Loucy (cell line): ENCODE data around the gene TBC1D8.

ENCODE experiments used
- H2AFZ ChIP-seq: fragments of 200-600 bp; sonication (generic); 2 replicates; pipeline ENCODE4 v1.6.0; 2016; ENCODE audit warnings: antibody characterized with exemption, mild to moderate bottlenecking, low read length, moderate library complexity
- H3F3A ChIP-seq: fragments of 200-600 bp; 2 replicates; pipeline ENCODE4 v1.6.0; 2016; ENCODE audit warnings: antibody characterized with exemption, low read depth, mild to moderate bottlenecking
- H3K27me3 ChIP-seq: fragments of 200-600 bp; sonication (generic); 2 replicates; pipeline ENCODE4 v1.6.1; 2014; ENCODE audit warnings: low read length, mild to moderate bottlenecking; ENCODE audit not compliant: insufficient read depth, poor library complexity, severe bottlenecking
- H3K36me3 ChIP-seq: fragments of 200-600 bp; sonication (generic); 2 replicates; pipeline ENCODE4 v1.6.1; 2016; ENCODE audit warnings: low read length; ENCODE audit not compliant: insufficient read depth
- H3K4me1 ChIP-seq: fragments of 200-600 bp; sonication (generic); 2 replicates; pipeline ENCODE4 v1.5.1; 2014; ENCODE audit warnings: low read length, mild to moderate bottlenecking; ENCODE audit not compliant: insufficient read depth, poor library complexity, severe bottlenecking
- H3K4me2 ChIP-seq: fragments of 200-600 bp; sonication (generic); 2 replicates; pipeline ENCODE4 v1.6.0; 2014; ENCODE audit warnings: antibody characterized with exemption, low read length, low read depth, mild to moderate bottlenecking; ENCODE audit not compliant: poor library complexity, severe bottlenecking
- H3K4me3 ChIP-seq: fragments of 200-600 bp; sonication (generic); 2 replicates; pipeline ENCODE4 v1.5.1; 2014; ENCODE audit warnings: low read length, mild to moderate bottlenecking, mixed read lengths; ENCODE audit not compliant: poor library complexity, severe bottlenecking
- H3K79me2 ChIP-seq: fragments of 200-600 bp; sonication (generic); 2 replicates; pipeline ENCODE4 v1.6.1; 2014; ENCODE audit warnings: low read length; ENCODE audit not compliant: insufficient read depth
- H3K9ac ChIP-seq: fragments of 200-600 bp; sonication (generic); 2 replicates; pipeline ENCODE4 v1.6.0; 2014; ENCODE audit warnings: mild to moderate bottlenecking, low read depth, low read length, moderate library complexity; ENCODE audit not compliant: poor library complexity, severe bottlenecking
- H3K9me2 ChIP-seq: fragments of 200-600 bp; sonication (generic); replicated peaks from 2 replicates; pipeline ENCODE4 v1.6.1; 2016; ENCODE audit warnings: low read depth, low read length, mixed read lengths
- H3K9me3 ChIP-seq: fragments of 200-600 bp; sonication (generic); 2 replicates; pipeline ENCODE4 v1.6.1; 2014; ENCODE audit warnings: mild to moderate bottlenecking, antibody characterized with exemption, low read length, low read depth; ENCODE audit not compliant: insufficient read depth
- H4K20me1 ChIP-seq: fragments of 200-600 bp; sonication (generic); 2 replicates; pipeline ENCODE4 v1.6.0; 2014; ENCODE audit warnings: antibody characterized with exemption, low read length, mild to moderate bottlenecking; ENCODE audit not compliant: insufficient read depth, poor library complexity, severe bottlenecking
- CTCF ChIP-seq: fragments of 200-600 bp; sonication (generic); conservative IDR thresholded peaks from 2 replicates; pipeline ENCODE4 v1.5.1; 2014; ENCODE audit warnings: mild to moderate bottlenecking, antibody characterized with exemption, low read length
- EZH2phosphoT487 ChIP-seq: fragments of 200-600 bp; IDR thresholded peaks from 2 replicates; pipeline ENCODE4 v1.6.1; 2018; ENCODE audit warnings: antibody characterized with exemption, mild to moderate bottlenecking, moderate library complexity, borderline replicate concordance

Gene TBC1D8

GRCh38 chr2:101193033-101193626 is 41.9 kb upstream of the TBC1D8 start:
- Histone ChIP-seq H3K9me3 (no peaks in the 10 kb centered on the region; the same call in 1 of the 2 replicates), H3K4me1 (no peaks in the 10 kb centered on the region), H3K36me3 (no peaks in the 10 kb centered on the region), H3K4me3 (no peak overlapping the region), H2AFZ (no peak overlapping the region), H3K9ac (no peak overlapping the region), H3K27me3 (no peaks in the 10 kb centered on the region), H3K4me2 (no peak overlapping the region), H3F3A (no peaks in the 10 kb centered on the region), H3K79me2 (no peaks in the 10 kb centered on the region), H4K20me1 (no peaks in the 10 kb centered on the region), H3K9me2 (no peaks in the 10 kb centered on the region)
- no peak for TF ChIP-seq EZH2phosphoT487
- TF ChIP-seq CTCF, result no peak

- no peaks in the 10 kb centered on the region for H4K20me1 ChIP-seq
- no peaks in the 10 kb centered on the region for H3K4me1 ChIP-seq
- no peaks in the 10 kb centered on the region for H3K36me3 ChIP-seq
- H2AFZ ChIP-seq, result no peak overlapping the region
- no peaks in the 10 kb centered on the region for H3K27me3 ChIP-seq
- H3K79me2 ChIP-seq, result no peaks in the 10 kb centered on the region
- H3K9ac ChIP-seq, result no peak overlapping the region
- TF ChIP-seq CTCF (no peak), EZH2phosphoT487 (no peak)
- H3K9me3 ChIP-seq, result no peaks in the 10 kb centered on the region; the same call in 1 of the 2 replicates
- no peaks in the 10 kb centered on the region for H3K9me2 ChIP-seq
- no peaks in the 10 kb centered on the region for H3F3A ChIP-seq
- no peak overlapping the region for H3K4me2 ChIP-seq
- no peak overlapping the region for H3K4me3 ChIP-seq
These were observed 39.8 kb upstream of the TBC1D8 start for GRCh38 chr2:101190747-101191516.

DNA sequence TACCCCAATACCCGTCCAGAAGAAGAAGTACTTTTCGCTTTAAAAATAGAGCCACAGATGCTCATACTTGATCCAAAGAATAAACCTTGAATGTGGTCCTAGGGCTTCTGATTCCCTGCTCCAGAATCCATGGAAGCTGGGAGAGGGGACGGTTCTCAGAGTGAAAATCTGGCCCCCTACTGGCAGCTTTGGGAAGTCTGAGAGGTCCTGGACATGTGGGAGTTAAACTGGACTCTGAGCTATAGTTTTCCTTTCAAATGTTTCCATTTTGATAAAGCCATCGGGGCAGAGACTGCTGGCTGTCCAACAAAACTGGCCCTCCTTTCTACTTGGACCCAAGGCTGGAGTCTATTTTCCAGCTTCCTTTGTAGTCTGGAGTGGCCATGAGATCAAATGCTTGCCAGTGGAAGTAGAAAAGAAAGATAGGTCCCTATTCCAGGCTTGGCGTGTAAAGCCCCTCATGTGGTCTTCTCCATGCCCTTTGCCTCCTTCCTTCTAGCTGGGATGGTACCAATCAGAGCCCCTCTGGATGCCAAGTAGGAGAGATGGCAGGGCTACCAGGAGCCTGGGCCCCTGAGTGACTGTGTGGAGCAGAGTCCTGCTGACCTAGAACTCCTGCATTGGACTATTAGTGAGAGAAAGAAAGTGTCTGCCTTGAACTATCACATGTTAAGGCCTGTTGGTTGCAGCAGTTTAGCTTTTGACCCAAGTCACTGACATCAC is 37.7 kb upstream of the TBC1D8 start:
- Histone ChIP-seq H3K36me3 (no peaks in the 10 kb centered on the region), H3K4me3 (no peak overlapping the region), H3K4me2 (no peak overlapping the region), H3K79me2 (no peaks in the 10 kb centered on the region), H3K9me2 (no peaks in the 10 kb centered on the region), H3F3A (no peaks in the 10 kb centered on the region), H3K9me3 (no peaks in the 10 kb centered on the region; the same call in 1 of the 2 replicates), H4K20me1 (no peaks in the 10 kb centered on the region), H2AFZ (no peak overlapping the region), H3K9ac (no peak overlapping the region), H3K27me3 (no peaks in the 10 kb centered on the region), H3K4me1 (no peaks in the 10 kb centered on the region)
- TF ChIP-seq CTCF (peak; percentile 70), EZH2phosphoT487 (no peak)
